ENCODE results near the gene GRIA1.
A peak's percentile ranks its signal among the peaks of the same experiment; 100 is the strongest.

GRIA1 gene

DNA sequence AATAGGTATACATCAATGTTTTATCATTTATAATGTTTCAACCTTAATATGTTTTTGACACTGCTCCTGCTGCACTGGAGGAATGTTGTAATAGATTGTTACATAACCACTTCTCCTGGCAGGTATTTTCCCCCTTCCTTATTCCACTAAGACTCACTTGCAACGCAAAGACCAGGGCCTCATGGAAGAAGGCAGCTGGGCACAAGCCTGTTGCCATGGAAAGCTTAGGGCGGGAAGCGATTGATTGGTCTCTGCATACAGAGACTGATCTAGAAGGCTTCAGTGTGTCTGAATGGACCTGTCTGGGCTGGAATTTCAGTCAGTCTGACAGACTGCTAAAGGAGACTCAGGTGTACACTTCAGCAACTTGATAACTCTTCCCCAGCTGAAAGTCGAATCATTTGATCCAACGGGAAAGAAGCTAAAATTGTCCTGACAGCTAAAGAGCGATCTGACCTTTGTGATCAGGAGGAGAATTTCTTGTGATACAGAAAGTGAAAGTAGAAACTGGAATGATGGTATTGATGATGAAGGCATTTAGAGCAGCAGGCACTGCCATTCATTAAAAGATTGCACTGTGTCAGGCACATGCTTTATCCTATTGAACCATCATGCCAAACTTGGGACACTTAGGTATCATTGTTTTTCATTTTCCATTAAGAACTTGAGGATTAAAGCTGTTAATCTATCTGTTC lies 65.1 kb downstream of the GRIA1 start:
- TF ChIP-seq, protein P1, sequence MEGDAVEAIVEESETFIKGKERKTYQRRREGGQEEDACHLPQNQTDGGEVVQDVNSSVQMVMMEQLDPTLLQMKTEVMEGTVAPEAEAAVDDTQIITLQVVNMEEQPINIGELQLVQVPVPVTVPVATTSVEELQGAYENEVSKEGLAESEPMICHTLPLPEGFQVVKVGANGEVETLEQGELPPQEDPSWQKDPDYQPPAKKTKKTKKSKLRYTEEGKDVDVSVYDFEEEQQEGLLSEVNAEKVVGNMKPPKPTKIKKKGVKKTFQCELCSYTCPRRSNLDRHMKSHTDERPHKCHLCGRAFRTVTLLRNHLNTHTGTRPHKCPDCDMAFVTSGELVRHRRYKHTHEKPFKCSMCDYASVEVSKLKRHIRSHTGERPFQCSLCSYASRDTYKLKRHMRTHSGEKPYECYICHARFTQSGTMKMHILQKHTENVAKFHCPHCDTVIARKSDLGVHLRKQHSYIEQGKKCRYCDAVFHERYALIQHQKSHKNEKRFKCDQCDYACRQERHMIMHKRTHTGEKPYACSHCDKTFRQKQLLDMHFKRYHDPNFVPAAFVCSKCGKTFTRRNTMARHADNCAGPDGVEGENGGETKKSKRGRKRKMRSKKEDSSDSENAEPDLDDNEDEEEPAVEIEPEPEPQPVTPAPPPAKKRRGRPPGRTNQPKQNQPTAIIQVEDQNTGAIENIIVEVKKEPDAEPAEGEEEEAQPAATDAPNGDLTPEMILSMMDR (IDR thresholded peaks at IDR 0.05; ENCODE audit: low read depth, low read length): no peak
- no peak for DNase-seq (ENCODE audit: extremely low read depth, low read depth)

DNA sequence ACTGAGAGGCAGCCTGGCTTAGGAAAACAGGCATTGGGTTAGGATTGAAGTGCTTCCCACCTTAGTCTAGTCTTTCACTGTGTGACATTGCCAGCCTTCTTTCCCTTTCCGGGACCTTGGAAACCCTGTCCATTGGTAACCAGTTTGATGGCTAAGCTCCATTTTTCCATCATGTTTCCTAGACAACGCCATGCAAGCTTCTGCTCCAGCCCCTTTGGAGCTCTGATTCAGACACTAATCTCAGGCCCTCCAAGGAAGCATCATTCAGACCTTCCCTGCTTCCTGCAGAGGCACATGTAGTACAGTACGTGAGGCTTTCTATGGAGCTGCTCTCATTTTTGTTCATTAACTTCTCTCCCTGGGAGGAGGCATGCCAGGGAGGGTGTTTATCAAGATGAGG lies 68.5 kb downstream of the GRIA1 start:
- TF ChIP-seq, protein P1 (IDR thresholded peaks at IDR 0.05; ENCODE audit: low read depth, low read length): no peak
- no peak for DNase-seq (ENCODE audit: extremely low read depth, low read depth)

DNA sequence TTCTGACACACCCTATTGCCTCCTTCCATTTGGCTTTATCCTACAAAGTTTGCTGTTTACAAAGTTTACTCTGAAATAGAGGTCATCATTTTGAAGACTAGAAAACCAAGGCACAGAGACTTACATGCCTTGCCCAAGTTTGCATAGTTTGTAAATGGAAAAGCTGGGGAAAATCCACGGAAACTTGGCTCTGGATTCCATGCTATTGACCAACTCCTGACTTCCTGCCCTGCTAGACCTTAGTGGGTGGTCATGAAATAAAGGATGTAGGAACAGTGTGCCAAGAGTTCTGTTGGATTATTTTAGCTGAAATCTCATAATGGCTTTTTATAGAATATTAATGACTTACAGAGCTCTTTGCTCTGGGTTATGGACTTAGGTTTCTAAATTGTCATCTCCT lies 69.5 kb downstream of the GRIA1 start:
- peak; percentile 47 for DNase-seq (ENCODE audit: extremely low read depth, low read depth)
- TF ChIP-seq, protein P1 (IDR thresholded peaks at IDR 0.05; ENCODE audit: low read depth, low read length): no peak

DNA sequence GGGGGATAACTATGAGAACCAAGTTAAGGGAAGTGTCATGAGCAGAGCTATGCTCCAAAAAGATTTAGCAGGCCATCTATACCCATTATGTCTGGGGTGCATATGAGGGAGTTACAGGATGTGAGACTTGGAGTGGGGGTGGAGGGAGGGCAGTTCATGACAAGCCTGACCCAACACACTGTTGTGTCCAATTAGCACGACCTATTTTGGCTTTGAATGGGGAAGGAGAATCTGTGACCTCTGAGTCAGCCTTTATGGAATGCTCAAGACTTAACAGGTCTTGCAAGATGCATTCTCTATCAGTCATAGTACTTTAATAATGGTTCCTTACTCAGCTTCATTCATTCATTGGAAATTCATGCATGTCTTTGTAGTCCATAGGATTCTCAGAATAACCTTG lies 71.7 kb downstream of the GRIA1 start:
- TF ChIP-seq, protein P1 (IDR thresholded peaks at IDR 0.05; ENCODE audit: low read depth, low read length): no peak
- DNase-seq (ENCODE audit: extremely low read depth, low read depth): no peak

DNA sequence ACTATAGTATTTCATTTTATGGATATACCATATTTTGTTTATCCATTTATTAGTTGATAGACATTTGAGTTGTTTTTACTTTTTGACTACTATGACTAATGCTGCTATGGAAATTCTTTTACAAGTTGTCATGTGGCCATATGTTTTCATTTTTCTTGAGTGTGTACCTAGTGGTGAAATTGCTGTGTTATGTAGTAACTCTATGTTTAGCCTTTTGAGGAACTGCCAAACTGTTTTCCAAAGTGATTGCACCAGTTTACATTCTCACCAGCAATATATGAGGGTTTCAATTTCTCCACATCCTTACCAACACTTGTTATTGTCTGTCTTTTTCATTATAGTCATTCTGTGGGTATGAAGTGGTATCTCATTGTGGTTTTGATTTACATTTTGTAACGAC lies 75.4 kb downstream of the GRIA1 start:
- TF ChIP-seq, protein P1 (IDR thresholded peaks at IDR 0.05; ENCODE audit: low read depth, low read length): no peak
- DNase-seq (ENCODE audit: extremely low read depth, low read depth): no peak

DNA sequence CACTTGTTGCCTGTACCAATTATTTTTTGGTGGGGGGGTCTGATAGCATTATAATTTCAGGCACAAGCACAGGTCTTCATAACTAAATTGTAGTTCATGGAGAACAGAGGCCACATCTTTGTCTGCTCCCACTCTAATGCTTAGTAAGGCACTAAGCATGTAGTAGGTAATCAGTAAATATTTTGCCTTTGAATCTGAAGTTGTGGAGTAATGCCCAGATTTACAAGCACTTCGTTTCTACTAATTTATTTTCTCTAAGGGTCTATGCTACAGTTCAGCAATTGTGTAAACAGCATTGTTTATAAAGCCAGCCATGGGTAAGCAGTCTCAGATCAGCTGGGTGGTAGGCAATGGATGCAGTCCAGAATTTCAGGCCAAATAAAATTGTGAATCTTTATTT lies 78.6 kb downstream of the GRIA1 start:
- TF ChIP-seq, protein P1 (IDR thresholded peaks at IDR 0.05; ENCODE audit: low read depth, low read length): no peak
- DNase-seq (ENCODE audit: extremely low read depth, low read depth): no peak

DNA sequence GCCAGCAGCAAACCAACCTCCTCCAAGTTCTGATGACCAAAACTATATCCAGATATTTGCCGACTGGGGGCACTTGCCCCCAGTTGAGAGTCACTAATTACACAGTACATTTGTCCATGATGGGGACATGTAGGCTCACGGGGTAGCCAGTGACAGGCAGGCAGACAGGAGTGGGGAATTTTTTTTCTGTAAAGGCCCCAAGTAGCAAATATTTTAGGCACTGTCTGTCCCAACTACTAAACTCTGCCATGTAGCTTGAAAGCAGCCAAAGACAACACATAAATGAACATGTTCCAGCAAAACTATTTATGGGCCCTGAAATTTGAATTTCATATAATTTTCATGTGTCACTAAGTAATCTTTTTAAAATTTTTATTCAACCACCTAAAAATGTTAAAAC lies 80.7 kb downstream of the GRIA1 start:
- TF ChIP-seq, protein P1 (IDR thresholded peaks at IDR 0.05; ENCODE audit: low read depth, low read length): no peak
- DNase-seq (ENCODE audit: extremely low read depth, low read depth): no peak
